Keratinocyte (primary cell): ENCODE measurements around the gene TMPRSS4. TPM values are rescaled to one million over a fixed set of nuclear protein-coding genes. Genes with fewer than 3 reads are reported as not detected.

Experiments
- DNase-seq: peaks from one replicate; pipeline ENCODE4 v3.0.0-alpha.2; 2011; ENCODE audit warnings: low read depth, missing footprints, low spot score
- FAIRE-seq: peaks from 2 replicates; lab custom pipeline; 2011; peaks lifted over from hg19 to GRCh38; lab: Jason Lieb, UNC
- H2AFZ ChIP-seq: 2 replicates; pipeline ENCODE4 v1.6.0; 2012; ENCODE audit warnings: low read length, control low read depth, inconsistent platforms; ENCODE audit not compliant: control insufficient read depth
- H3K27ac ChIP-seq: 2 replicates; pipeline ENCODE4 v1.5.1; 2011; ENCODE audit warnings: low read length; ENCODE audit not compliant: control insufficient read depth, insufficient read depth
- H3K27me3 ChIP-seq: 3 replicates; pipeline ENCODE4 v1.6.0; 2011; ENCODE audit warnings: low read length; ENCODE audit not compliant: control insufficient read depth, insufficient read depth; ENCODE audit errors: extremely low read depth
- H3K36me3 ChIP-seq, 2 experiments: 2 replicates in 1 of 2; 3 replicates in 1 of 2; pipeline ENCODE4 v1.5.1; 2011; ENCODE audit warnings: low read length in 2 of 2, mild to moderate bottlenecking in 1 of 2; ENCODE audit not compliant: control insufficient read depth in 2 of 2, insufficient read depth in 2 of 2; ENCODE audit errors: extremely low read depth in 1 of 2
- H3K4me1 ChIP-seq: 3 replicates; pipeline ENCODE4 v1.5.1; 2011; ENCODE audit warnings: low read length; ENCODE audit not compliant: control insufficient read depth, insufficient read depth; ENCODE audit errors: extremely low read depth
- H3K4me2 ChIP-seq: 3 replicates; pipeline ENCODE4 v1.6.0; 2011; ENCODE audit warnings: low read depth, low read length; ENCODE audit not compliant: control insufficient read depth, insufficient read depth; ENCODE audit errors: extremely low read depth
- H3K4me3 ChIP-seq, 3 experiments: fragments of 200-600 bp in 1 of 3; sonication (generic) in 1 of 3; 2 replicates in 2 of 3; 3 replicates in 1 of 3; pipeline ENCODE4 v1.5.1; 2011 to 2016; ENCODE audit warnings: low read length in 3 of 3, mild to moderate bottlenecking in 3 of 3, control low read depth in 2 of 3, inconsistent platforms in 1 of 3, low read depth in 1 of 3, mixed read lengths in 1 of 3, mixed run types in 1 of 3, moderate library complexity in 1 of 3; ENCODE audit not compliant: control insufficient read depth in 2 of 3, insufficient read depth in 2 of 3; ENCODE audit errors: extremely low read depth in 1 of 3
- H3K79me2 ChIP-seq: 2 replicates; pipeline ENCODE4 v1.6.0; 2012; ENCODE audit warnings: low read length; ENCODE audit not compliant: control insufficient read depth, insufficient read depth
- H3K9ac ChIP-seq: 3 replicates; pipeline ENCODE4 v1.6.0; 2011; ENCODE audit warnings: low read length; ENCODE audit not compliant: control insufficient read depth, insufficient read depth; ENCODE audit errors: extremely low read depth
- H3K9me1 ChIP-seq: 3 replicates; pipeline ENCODE4 v1.6.0; 2011; ENCODE audit warnings: low read length; ENCODE audit not compliant: control insufficient read depth, insufficient read depth; ENCODE audit errors: extremely low read depth
- H3K9me3 ChIP-seq: 2 replicates; pipeline ENCODE4 v1.5.1; 2012; ENCODE audit warnings: low read depth, low read length; ENCODE audit not compliant: control insufficient read depth
- H4K20me1 ChIP-seq: 3 replicates; pipeline ENCODE4 v1.6.0; 2011; ENCODE audit warnings: low read length; ENCODE audit not compliant: control insufficient read depth, insufficient read depth; ENCODE audit errors: extremely low read depth
- EZH2 ChIP-seq: IDR thresholded peaks from one replicate; pipeline ENCODE4 v1.6.1; 2012; ENCODE audit warnings: inconsistent platforms, mild to moderate bottlenecking, low read length, moderate library complexity
- dilution Hi-C: fragments of 300-500 bp; cut with MboI; formaldehyde crosslinking; loops from one replicate; pipeline ENCODE4 v1.7.0; 2020; ENCODE audit warnings: low sequenced_read_pairs; ENCODE audit not compliant: extremely low pct_ligation_motif_present
- polyA plus RNA-seq, 5 experiments: library from polyadenylated mRNA; depleted of rRNA in 3 of 5; stranded (reverse) in 3 of 5; stranded (forward) in 1 of 5; unstranded in 1 of 5; fragments of >200 nt; gene quantifications; 1 replicate in 1 of 5; 2 replicates in 3 of 5; 3 replicates in 1 of 5; pipeline versions ENCODE4 v1.2.1 to v1.2.3, GENCODE V29; 2011 to 2012; ENCODE audit warnings: missing spikeins in 2 of 5, low read depth in 1 of 5, low replicate concordance in 1 of 5
- TF ChIP-seq, protein P1 (sequence below), 3 experiments: IDR thresholded peaks in 1 of 3; conservative IDR thresholded peaks in 1 of 3; optimal IDR thresholded peaks in 1 of 3; 2 replicates in 2 of 3; 3 replicates in 1 of 3; pipeline versions ENCODE3 to v1.5.1; 2011; ENCODE audit warnings: low read length in 3 of 3, mild to moderate bottlenecking in 3 of 3, moderate library complexity in 2 of 3, control low read depth in 1 of 3, inconsistent platforms in 1 of 3; ENCODE audit not compliant: insufficient read depth in 2 of 3; ENCODE audit errors: extremely low read depth in 1 of 3

TMPRSS4 gene
- polyA plus RNA-seq, 1 donor (not counting 4 experiments of a cell fraction or from before 2014, with no cell fraction given), result 1.2 TPM

DNA sequence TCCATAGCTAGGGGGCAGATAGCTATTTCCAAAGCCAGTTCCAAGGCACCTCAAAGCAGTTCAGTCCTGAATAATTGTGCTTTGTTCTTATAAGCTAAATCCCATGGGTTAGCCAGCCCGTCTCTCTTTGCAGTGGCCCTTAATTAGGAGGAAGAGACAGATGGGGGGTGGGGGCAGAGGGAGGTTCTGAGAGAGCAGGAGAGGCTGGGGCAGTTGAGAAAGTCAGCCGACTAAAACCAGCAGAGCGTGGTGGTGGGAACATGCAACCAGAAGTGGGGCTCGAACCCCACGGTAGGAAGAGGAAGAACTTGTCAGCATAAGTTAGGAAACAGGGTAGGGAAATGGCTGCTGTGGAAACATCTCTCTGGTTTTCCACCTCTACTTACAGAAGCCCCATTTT is 86.6 kb downstream of the TMPRSS4 start:
- H3K27me3 ChIP-seq, result no peaks in the 10 kb centered on the region

DNA sequence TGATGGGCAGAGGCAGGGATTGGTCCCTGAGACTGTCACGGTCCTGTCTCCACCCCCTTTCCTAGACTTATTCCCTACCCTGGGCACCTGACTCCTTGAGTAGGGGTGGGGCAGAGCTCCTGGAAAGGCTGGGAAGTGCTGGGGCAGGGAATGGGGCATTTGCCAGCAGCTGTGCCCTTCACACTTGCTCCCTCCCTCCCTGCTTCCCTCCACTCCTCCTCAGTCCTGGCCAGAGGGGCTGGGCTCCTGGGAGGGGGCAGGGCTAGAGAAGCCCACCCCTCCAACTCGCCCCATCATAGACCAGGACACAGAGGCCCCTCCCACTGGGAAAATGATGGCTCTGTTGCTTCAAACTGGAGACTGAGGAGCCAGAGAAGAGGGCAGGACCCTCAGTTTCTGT is 88.0 kb downstream of the TMPRSS4 start:
- H3K9me3 ChIP-seq, result no peaks in the 10 kb centered on the region
- H4K20me1 ChIP-seq, result no peaks in the 10 kb centered on the region
- no peak overlapping the region for H3K9ac ChIP-seq
- no peaks in the 10 kb centered on the region for H3K27me3 ChIP-seq
- no peak overlapping the region for H3K4me2 ChIP-seq
- H3K36me3 ChIP-seq, result no peaks in the 10 kb centered on the region
- H3K4me3 ChIP-seq, result no peak overlapping the region
- FAIRE-seq, result no peak
- H2AFZ ChIP-seq, result no peak overlapping the region
- no peaks in the 10 kb centered on the region for H3K9me1 ChIP-seq
- no peaks in the 10 kb centered on the region for H3K79me2 ChIP-seq
- H3K27ac ChIP-seq, result no peak overlapping the region
- H3K4me1 ChIP-seq, result peaks cover 11% of the 10 kb centered on the region
- TF ChIP-seq, protein P1, sequence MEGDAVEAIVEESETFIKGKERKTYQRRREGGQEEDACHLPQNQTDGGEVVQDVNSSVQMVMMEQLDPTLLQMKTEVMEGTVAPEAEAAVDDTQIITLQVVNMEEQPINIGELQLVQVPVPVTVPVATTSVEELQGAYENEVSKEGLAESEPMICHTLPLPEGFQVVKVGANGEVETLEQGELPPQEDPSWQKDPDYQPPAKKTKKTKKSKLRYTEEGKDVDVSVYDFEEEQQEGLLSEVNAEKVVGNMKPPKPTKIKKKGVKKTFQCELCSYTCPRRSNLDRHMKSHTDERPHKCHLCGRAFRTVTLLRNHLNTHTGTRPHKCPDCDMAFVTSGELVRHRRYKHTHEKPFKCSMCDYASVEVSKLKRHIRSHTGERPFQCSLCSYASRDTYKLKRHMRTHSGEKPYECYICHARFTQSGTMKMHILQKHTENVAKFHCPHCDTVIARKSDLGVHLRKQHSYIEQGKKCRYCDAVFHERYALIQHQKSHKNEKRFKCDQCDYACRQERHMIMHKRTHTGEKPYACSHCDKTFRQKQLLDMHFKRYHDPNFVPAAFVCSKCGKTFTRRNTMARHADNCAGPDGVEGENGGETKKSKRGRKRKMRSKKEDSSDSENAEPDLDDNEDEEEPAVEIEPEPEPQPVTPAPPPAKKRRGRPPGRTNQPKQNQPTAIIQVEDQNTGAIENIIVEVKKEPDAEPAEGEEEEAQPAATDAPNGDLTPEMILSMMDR (optimal IDR thresholded peaks at IDR 0.05 in 1 of 3, IDR thresholded peaks at IDR 0.05 in 1 of 3, conservative IDR thresholded peaks at IDR 0.05 in 1 of 3; ENCODE audit: extremely low read depth in 1 of 3, insufficient read depth in 2 of 3, low read length in 3 of 3), result no peak
- no peak for TF ChIP-seq EZH2
- dilution Hi-C loops, result no loop called here
- DNase-seq, result no peak

More for the DNA sequence above, 86.6 kb downstream of the TMPRSS4 start:
- H2AFZ ChIP-seq, result no peak overlapping the region
- no peak overlapping the region for H3K4me3 ChIP-seq
- dilution Hi-C loops, result no loop called here
- H3K9me1 ChIP-seq, result no peaks in the 10 kb centered on the region
- no peaks in the 10 kb centered on the region for H3K9me3 ChIP-seq
- TF ChIP-seq, protein P1 (optimal IDR thresholded peaks at IDR 0.05 in 1 of 3, IDR thresholded peaks at IDR 0.05 in 1 of 3, conservative IDR thresholded peaks at IDR 0.05 in 1 of 3; ENCODE audit: extremely low read depth in 1 of 3, insufficient read depth in 2 of 3, low read length in 3 of 3), result no peak
- TF ChIP-seq EZH2, result no peak
- no peak overlapping the region for H3K9ac ChIP-seq
- DNase-seq (no peak), FAIRE-seq (no peak)
- no peaks in the 10 kb centered on the region for H4K20me1 ChIP-seq
- no peaks in the 10 kb centered on the region for H3K79me2 ChIP-seq
- H3K4me2 ChIP-seq, result no peak overlapping the region
- no peak overlapping the region for H3K27ac ChIP-seq
- peaks cover 11% of the 10 kb centered on the region for H3K4me1 ChIP-seq
- H3K36me3 ChIP-seq, result no peaks in the 10 kb centered on the region
